ENCODE measurements around the gene CAPN8.

DNA sequence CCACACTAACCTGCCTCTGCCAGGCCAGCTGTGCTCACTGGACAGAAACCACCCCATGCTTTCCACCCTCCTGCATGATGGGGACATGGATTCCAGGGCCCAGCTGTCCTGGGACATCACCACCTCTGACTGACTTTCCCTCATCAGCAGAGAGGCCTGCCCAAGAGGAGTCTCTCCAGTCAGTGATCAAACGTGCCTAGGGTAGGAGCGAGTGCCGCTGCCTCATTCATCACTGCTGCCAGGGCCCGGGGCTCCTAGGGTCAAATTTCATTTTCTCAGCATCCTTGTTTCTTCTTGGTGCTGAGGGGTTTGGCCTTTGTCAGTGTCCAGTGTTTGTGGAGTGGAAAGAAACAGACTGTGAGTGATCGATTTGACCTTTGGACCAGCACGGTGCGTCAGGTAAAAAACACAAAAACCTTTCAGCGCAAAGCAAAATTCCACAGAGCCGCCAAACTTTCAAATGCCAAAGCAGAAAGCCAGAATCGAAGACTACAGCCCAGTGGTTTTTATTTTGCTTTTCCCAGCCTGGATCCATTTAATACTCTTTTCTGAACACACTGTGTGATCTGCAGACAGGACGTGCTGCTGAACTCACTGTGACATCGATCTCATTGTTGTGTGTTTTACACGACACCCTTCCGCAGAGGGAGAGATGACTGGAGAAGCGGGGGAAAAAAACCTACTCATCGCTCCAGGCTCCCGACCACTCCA lies 43.2 kb downstream of the CAPN8 start:
- TF ChIP-seq CTCF (IDR thresholded peaks at IDR 0.05; ENCODE audit: low read depth, low read length, poor library complexity, severe bottlenecking) (no peak), EZH2phosphoT487 (IDR thresholded peaks at IDR 0.05; ENCODE audit: borderline replicate concordance, low read length) (no peak)
